Activated T-helper 1 cell treated with Interleukin-2 at 50 U/mL for 16 hours (primary cell): Measurements from ENCODE around the gene PIBF1.
"Not testable (repeated sequence)": the region's sequence is repeated elsewhere in the genome, so short reads cannot be mapped to it uniquely, and the experiment has no call there.

ENCODE experiments used
- DNase-seq: peaks from one replicate; pipeline ENCODE4 v3.0.0-alpha.2; 2020; ENCODE audit warnings: low read depth

The PIBF1 gene

GRCh38 chr13:72911981-72912380 lies 130.0 kb downstream of the PIBF1 start:
- DNase-seq = no peak

- DNase-seq = no peak
Observed at GRCh38 chr13:72920097-72920496, 138.2 kb downstream of the PIBF1 start.

- no peak for DNase-seq
Observed at GRCh38 chr13:72931311-72931710, 149.4 kb downstream of the PIBF1 start.

GRCh38 chr13:72932250-72932649 lies 150.3 kb downstream of the PIBF1 start:
- no peak for DNase-seq

- DNase-seq = not testable (repeated sequence)
Observed at GRCh38 chr13:72946267-72946666, 164.3 kb downstream of the PIBF1 start.

GRCh38 chr13:72952529-72953141 lies 170.7 kb downstream of the PIBF1 start:
- no peak for DNase-seq

- DNase-seq = no peak
Observed at GRCh38 chr13:72953391-72953965, 171.5 kb downstream of the PIBF1 start.

GRCh38 chr13:72959643-72960042 lies 177.7 kb downstream of the PIBF1 start:
- no peak for DNase-seq

GRCh38 chr13:72960114-72960513 lies 178.2 kb downstream of the PIBF1 start:
- no peak for DNase-seq

- no peak for DNase-seq
Observed at GRCh38 chr13:72960541-72960940, 178.6 kb downstream of the PIBF1 start.

GRCh38 chr13:72963762-72964161 lies 181.8 kb downstream of the PIBF1 start:
- no peak for DNase-seq

- no peak for DNase-seq
Observed at GRCh38 chr13:72970301-72970880, 188.5 kb downstream of the PIBF1 start.

- DNase-seq = no peak
Observed at GRCh38 chr13:72970956-72971355, 189.0 kb downstream of the PIBF1 start.

GRCh38 chr13:72973234-72973633 lies 191.3 kb downstream of the PIBF1 start:
- DNase-seq = no peak

- no peak for DNase-seq
Observed at GRCh38 chr13:72983085-72983768, 201.3 kb downstream of the PIBF1 start.

GRCh38 chr13:72985610-72986009 lies 203.7 kb downstream of the PIBF1 start:
- DNase-seq = no peak

- no peak for DNase-seq
Observed at GRCh38 chr13:72986197-72986596, 204.3 kb downstream of the PIBF1 start.

- no peak for DNase-seq
Observed at GRCh38 chr13:72990953-72991352, 209.0 kb downstream of the PIBF1 start.

GRCh38 chr13:72998012-72998411 lies 216.1 kb downstream of the PIBF1 start:
- no peak for DNase-seq

GRCh38 chr13:73000027-73000674 lies 218.2 kb downstream of the PIBF1 start:
- no peak for DNase-seq

GRCh38 chr13:73001971-73002370 lies 220.0 kb downstream of the PIBF1 start:
- no peak for DNase-seq

GRCh38 chr13:73011751-73012150 lies 229.8 kb downstream of the PIBF1 start:
- DNase-seq = no peak

GRCh38 chr13:73015805-73016204 lies 233.9 kb downstream of the PIBF1 start:
- no peak for DNase-seq
